K562 (cell line): ENCODE measurements around the gene FBXO11. TPM values are rescaled to one million over a fixed set of nuclear protein-coding genes. Genes with fewer than 3 reads are reported as not detected.

Experiments used
- BDP1 ChIP-seq: IDR thresholded peaks from 3 replicates; pipeline ENCODE4 v1.6.1; 2011; ENCODE audit not compliant: insufficient read length, insufficient read depth
- CEBPG ChIP-seq, 3 experiments: fragments of 200-800 bp in 1 of 3; sonication (Bioruptor generic) in 1 of 3; sonication (generic) in 1 of 3; formaldehyde crosslinking in 1 of 3; IDR thresholded peaks in 2 of 3; conservative IDR thresholded peaks in 1 of 3; 2 replicates each; pipeline versions ENCODE4 v1.6.1 to v1.8.0; 2016 to 2022; ENCODE audit warnings: missing compliant biosample characterization in 2 of 3, missing genetic modification characterization in 2 of 3, mild to moderate bottlenecking in 1 of 3, missing genetic modification reagents in 1 of 3
- CHCHD3 ChIP-seq: fragments of 250-450 bp; sonication (Bioruptor Pico); IDR thresholded peaks from 2 replicates; pipeline ENCODE4 v2.1.2; 2022; ENCODE audit warnings: mild to moderate bottlenecking
- FOXA1 ChIP-seq: fragments of 450-650 bp; IDR thresholded peaks from 2 replicates; pipeline ENCODE4 v1.6.1; 2016; ENCODE audit warnings: mild to moderate bottlenecking, borderline replicate concordance
- GABPB1 ChIP-seq: sonication (generic); formaldehyde crosslinking; IDR thresholded peaks from 2 replicates; pipeline ENCODE4 v1.8.0; 2022; ENCODE audit warnings: mild to moderate bottlenecking, missing genetic modification reagents
- HDAC6 ChIP-seq: IDR thresholded peaks from 2 replicates; pipeline ENCODE4 v1.6.1; 2012; ENCODE audit warnings: low read depth, mild to moderate bottlenecking, control low read depth, inconsistent platforms, low read length, moderate library complexity
- MCM5 ChIP-seq: fragments of 450-650 bp; IDR thresholded peaks from 2 replicates; pipeline ENCODE4 v1.6.1; 2016; ENCODE audit warnings: low read depth
- NCOR1 ChIP-seq: fragments of 450-650 bp; IDR thresholded peaks from 2 replicates; pipeline ENCODE4 v1.6.1; 2016; ENCODE audit warnings: mild to moderate bottlenecking, moderate library complexity
- NUFIP1 ChIP-seq: fragments of 450-650 bp; IDR thresholded peaks from 2 replicates; pipeline ENCODE4 v1.6.1; 2018; ENCODE audit not compliant: partially characterized antibody
- PHF21A ChIP-seq: fragments of 450-650 bp; IDR thresholded peaks from 2 replicates; pipeline ENCODE4 v1.6.1; 2017; ENCODE audit warnings: low read depth, borderline replicate concordance
- ZNF282 ChIP-seq: sonication (generic); formaldehyde crosslinking; IDR thresholded peaks from 2 replicates; pipeline ENCODE4 v1.8.1; 2023; ENCODE audit warnings: missing genetic modification reagents
- ZNF668 ChIP-seq: fragments of 250-450 bp; sonication (Bioruptor Pico); IDR thresholded peaks from 2 replicates; pipeline ENCODE4 v1.8.0; 2022; ENCODE audit warnings: mild to moderate bottlenecking, inconsistent platforms
- polyA plus RNA-seq, 8 experiments: library from polyadenylated mRNA; depleted of rRNA in 4 of 8; stranded (reverse) in 5 of 8; unstranded in 3 of 8; fragments of >200 nt; fragmentation: Nextera tagmentation in 2 of 8; fragmentation: Illumina TruSeq in 1 of 8; extraction: Ambion mirVana in 2 of 8; extraction: Trizol in 1 of 8; gene quantifications; 2 replicates each; pipeline versions ENCODE4 v1.2.1 to v1.2.3, GENCODE V29; 2011 to 2014; ENCODE audit warnings: inconsistent platforms in 1 of 8, missing spikeins in 1 of 8
- total RNA-seq, 7 experiments: library from RNA; depleted of rRNA in 6 of 7; stranded (reverse); fragments of >200 nt in 6 of 7; fragmentation: Illumina TruSeq in 2 of 7; extraction: Trizol in 2 of 7; gene quantifications; 2 replicates each; pipeline versions ENCODE4 v1.2.1 to v1.2.3, GENCODE V29; 2011 to 2021; ENCODE audit warnings: low replicate concordance in 1 of 7
- TF ChIP-seq, protein P1 (sequence below): fragments of 450-650 bp; IDR thresholded peaks from 2 replicates; pipeline ENCODE4 v1.6.1; 2016; ENCODE audit warnings: missing biosample characterization, missing genetic modification characterization
- TF ChIP-seq, protein P2 (sequence below): fragments of 250-450 bp; sonication (Bioruptor Pico); IDR thresholded peaks from 2 replicates; pipeline ENCODE4 v1.4.0; 2020
- TF ChIP-seq, protein P3 (sequence below): sonication (generic); formaldehyde crosslinking; IDR thresholded peaks from 2 replicates; pipeline ENCODE4 v1.8.1; 2023; ENCODE audit warnings: mild to moderate bottlenecking, missing genetic modification reagents, moderate library complexity
- TF ChIP-seq, protein P4 (sequence below): fragments of 250-450 bp; sonication (Bioruptor Pico); IDR thresholded peaks from 2 replicates; pipeline ENCODE4 v1.5.1; 2021; ENCODE audit warnings: mild to moderate bottlenecking

The FBXO11 gene
- total and polyA plus RNA-seq, 9 of the 15 experiments (the other 6 are each of a cell fraction or from before 2014, with no cell fraction given) = 8.8 to 44.5 (median 24.1) TPM

- TF ChIP-seq, protein P1, sequence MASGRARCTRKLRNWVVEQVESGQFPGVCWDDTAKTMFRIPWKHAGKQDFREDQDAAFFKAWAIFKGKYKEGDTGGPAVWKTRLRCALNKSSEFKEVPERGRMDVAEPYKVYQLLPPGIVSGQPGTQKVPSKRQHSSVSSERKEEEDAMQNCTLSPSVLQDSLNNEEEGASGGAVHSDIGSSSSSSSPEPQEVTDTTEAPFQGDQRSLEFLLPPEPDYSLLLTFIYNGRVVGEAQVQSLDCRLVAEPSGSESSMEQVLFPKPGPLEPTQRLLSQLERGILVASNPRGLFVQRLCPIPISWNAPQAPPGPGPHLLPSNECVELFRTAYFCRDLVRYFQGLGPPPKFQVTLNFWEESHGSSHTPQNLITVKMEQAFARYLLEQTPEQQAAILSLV = peak; percentile 10; the same call in 1 of the 2 replicates
- TF ChIP-seq MCM5 (no peak), CHCHD3 (CRISPR knock-in tag) (no peak), NUFIP1 (no peak), HDAC6 (no peak), CEBPG (CRISPR knock-in tag; IDR thresholded peaks at IDR 0.05) (peak; percentile 84), CEBPG (tag; conservative IDR thresholded peaks at IDR 0.05 in 1 of 2, IDR thresholded peaks at IDR 0.05 in 1 of 2) (no peak; a peak in 1 of 4 replicates), GABPB1 (CRISPR knock-in tag) (no peak; the same call in none of the 2 replicates), ZNF668 (CRISPR knock-in tag) (no peak), ZNF282 (CRISPR knock-in tag) (no peak), FOXA1 (no peak), PHF21A (0 out of 2 replicates have a peak, but pooled peaks have one; percentile 31), BDP1 (no peak), NCOR1 (peak; percentile 40)
- TF ChIP-seq, protein P2, sequence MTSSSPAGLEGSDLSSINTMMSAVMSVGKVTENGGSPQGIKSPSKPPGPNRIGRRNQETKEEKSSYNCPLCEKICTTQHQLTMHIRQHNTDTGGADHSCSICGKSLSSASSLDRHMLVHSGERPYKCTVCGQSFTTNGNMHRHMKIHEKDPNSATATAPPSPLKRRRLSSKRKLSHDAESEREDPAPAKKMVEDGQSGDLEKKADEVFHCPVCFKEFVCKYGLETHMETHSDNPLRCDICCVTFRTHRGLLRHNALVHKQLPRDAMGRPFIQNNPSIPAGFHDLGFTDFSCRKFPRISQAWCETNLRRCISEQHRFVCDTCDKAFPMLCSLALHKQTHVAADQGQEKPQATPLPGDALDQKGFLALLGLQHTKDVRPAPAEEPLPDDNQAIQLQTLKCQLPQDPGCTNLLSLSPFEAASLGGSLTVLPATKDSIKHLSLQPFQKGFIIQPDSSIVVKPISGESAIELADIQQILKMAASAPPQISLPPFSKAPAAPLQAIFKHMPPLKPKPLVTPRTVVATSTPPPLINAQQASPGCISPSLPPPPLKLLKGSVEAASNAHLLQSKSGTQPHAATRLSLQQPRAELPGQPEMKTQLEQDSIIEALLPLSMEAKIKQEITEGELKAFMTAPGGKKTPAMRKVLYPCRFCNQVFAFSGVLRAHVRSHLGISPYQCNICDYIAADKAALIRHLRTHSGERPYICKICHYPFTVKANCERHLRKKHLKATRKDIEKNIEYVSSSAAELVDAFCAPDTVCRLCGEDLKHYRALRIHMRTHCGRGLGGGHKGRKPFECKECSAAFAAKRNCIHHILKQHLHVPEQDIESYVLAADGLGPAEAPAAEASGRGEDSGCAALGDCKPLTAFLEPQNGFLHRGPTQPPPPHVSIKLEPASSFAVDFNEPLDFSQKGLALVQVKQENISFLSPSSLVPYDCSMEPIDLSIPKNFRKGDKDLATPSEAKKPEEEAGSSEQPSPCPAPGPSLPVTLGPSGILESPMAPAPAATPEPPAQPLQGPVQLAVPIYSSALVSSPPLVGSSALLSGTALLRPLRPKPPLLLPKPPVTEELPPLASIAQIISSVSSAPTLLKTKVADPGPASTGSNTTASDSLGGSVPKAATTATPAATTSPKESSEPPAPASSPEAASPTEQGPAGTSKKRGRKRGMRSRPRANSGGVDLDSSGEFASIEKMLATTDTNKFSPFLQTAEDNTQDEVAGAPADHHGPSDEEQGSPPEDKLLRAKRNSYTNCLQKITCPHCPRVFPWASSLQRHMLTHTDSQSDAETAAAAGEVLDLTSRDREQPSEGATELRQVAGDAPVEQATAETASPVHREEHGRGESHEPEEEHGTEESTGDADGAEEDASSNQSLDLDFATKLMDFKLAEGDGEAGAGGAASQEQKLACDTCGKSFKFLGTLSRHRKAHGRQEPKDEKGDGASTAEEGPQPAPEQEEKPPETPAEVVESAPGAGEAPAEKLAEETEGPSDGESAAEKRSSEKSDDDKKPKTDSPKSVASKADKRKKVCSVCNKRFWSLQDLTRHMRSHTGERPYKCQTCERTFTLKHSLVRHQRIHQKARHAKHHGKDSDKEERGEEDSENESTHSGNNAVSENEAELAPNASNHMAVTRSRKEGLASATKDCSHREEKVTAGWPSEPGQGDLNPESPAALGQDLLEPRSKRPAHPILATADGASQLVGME = no peak; the same call in 1 of the 2 replicates
- TF ChIP-seq, protein P3, sequence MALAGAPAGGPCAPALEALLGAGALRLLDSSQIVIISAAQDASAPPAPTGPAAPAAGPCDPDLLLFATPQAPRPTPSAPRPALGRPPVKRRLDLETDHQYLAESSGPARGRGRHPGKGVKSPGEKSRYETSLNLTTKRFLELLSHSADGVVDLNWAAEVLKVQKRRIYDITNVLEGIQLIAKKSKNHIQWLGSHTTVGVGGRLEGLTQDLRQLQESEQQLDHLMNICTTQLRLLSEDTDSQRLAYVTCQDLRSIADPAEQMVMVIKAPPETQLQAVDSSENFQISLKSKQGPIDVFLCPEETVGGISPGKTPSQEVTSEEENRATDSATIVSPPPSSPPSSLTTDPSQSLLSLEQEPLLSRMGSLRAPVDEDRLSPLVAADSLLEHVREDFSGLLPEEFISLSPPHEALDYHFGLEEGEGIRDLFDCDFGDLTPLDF (CRISPR knock-in tag) = no peak
- TF ChIP-seq, protein P4, sequence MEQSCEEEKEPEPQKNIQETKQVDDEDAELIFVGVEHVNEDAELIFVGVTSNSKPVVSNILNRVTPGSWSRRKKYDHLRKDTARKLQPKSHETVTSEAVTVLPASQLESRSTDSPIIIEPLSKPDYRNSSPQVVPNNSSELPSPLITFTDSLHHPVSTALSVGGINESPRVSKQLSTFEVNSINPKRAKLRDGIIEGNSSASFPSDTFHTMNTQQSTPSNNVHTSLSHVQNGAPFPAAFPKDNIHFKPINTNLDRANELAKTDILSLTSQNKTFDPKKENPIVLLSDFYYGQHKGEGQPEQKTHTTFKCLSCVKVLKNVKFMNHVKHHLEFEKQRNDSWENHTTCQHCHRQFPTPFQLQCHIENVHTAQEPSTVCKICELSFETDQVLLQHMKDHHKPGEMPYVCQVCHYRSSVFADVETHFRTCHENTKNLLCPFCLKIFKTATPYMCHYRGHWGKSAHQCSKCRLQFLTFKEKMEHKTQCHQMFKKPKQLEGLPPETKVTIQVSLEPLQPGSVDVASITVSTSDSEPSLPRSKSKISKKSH = no peak
Observed at GRCh38 chr2:47906157-47907038, at the start of gene FBXO11 (continued).
